ENCODE results near the gene ABCC4. TPM values are rescaled to one million over a fixed set of nuclear protein-coding genes. Genes with fewer than 3 reads are reported as not detected.

The ABCC4 gene
- polyA plus RNA-seq, 3 donors, result 16.5 to 21.8 (median 20.1) TPM

DNA sequence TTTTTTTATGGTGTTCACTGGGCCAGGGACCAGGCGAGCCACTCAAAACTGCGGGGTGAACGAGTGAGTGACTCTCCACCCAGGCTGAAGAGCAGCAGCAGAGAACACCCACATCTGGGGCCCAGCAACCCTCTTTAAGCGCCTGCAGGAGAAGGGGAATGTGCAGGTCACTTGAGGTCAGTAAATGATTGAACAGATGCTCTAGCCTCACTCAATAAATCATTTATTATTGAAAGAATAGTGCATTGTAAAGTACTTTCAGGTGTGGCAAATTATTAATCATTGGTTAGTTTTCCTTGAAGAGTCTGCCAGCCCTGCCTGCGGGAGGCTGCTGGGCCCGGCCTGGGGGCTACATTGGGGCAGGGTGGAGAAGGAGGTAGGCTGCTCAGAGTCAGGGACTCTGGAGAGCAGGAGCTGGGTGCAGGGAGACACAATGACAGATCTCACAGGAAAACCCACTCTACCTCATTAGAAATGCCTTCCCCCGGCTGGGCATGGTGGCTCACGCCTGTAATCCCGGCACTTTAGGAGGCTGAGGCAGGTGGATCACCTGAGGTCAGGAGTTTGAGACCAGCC lies 42.5 kb downstream of the ABCC4 start:
- no peak for DNase-seq

DNA sequence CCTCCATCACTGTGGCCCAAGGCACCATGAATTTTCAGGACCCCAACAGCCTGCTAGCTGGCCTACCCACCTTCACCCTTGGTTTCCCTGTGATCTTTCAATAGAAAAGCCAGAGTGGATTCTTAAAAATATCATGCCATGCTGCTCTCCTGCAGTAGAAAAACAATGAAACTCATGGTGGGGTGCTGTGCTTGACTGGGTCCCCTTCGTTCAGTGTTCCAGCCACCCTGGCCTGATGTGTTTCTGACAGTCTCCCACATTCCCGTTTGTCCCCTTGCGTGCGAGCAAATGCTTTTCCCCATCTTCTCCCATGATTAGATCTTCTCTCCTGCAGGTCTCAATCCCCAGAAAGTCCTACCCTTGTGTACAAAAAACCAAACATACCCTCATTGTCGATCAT lies 43.2 kb downstream of the ABCC4 start:
- no peak for DNase-seq

GRCh38 chr13:95256091-95256490 lies 45.2 kb downstream of the ABCC4 start:
- DNase-seq, result no peak

- DNase-seq, result no peak
Observed at GRCh38 chr13:95255072-95255732, 46.0 kb downstream of the ABCC4 start.

DNA sequence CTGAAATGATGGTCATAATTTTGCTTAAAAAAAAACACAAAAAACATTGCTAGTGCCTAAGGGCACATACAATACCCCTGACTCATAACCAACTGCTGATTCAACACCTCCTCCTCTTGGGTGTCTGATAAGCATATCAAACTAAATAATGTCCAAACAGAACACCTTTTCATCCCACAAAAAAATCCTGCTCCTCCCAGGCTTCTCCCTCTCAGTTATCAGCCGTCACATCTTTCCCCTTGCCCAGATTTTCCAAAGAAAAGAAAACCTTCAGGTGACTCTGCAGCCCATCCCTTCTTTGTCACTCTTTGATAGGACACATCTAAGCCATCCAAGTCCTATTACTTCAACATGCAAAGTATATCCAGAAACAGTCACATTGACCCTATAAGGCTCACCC lies 46.9 kb downstream of the ABCC4 start:
- no peak for DNase-seq

- no peak for DNase-seq
Observed at GRCh38 chr13:95253033-95253432, 48.2 kb downstream of the ABCC4 start.

- DNase-seq, result no peak
Observed at GRCh38 chr13:95251641-95252040, 49.6 kb downstream of the ABCC4 start.

DNA sequence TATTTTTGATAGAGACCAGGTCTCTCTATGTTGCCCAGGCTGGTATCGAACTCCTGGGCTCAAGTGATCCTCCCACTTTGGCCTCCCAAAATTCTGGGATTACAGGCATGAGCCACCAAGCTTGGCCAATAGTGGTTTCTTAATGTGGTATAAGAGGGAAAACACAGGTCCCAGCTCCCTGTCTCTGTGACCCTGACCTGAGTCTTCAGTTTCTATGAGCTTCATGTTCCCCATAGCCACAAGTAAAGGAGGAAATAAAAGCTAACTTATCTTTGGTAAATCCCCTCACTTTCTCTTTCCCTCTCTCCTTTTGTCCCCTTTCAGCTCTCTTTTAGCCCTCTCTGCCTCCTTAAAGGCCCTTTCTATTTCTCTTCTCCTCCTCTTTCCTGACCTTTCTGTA lies 50.3 kb downstream of the ABCC4 start:
- no peak for DNase-seq

DNA sequence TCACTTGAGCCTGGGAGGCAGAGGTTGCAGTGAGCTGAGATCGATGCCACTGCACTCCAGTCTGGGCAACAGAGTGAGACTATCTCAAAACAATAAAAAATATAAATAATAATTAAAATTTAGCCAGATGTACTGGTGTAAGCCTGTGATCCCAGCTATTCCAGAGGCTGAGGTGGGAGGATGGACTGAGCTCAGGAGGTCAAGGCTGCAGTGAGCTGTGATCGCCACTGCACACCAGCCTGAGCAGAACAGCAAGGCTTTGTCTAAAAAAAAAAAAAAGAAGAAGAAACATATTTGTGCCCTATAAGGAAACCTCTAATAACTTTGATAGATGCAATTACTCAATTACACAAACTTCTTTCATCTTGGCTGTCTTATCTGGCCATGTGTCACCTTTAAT lies 52.3 kb downstream of the ABCC4 start:
- no peak for DNase-seq

- no peak for DNase-seq
Observed at GRCh38 chr13:95247852-95248251, 53.4 kb downstream of the ABCC4 start.

DNA sequence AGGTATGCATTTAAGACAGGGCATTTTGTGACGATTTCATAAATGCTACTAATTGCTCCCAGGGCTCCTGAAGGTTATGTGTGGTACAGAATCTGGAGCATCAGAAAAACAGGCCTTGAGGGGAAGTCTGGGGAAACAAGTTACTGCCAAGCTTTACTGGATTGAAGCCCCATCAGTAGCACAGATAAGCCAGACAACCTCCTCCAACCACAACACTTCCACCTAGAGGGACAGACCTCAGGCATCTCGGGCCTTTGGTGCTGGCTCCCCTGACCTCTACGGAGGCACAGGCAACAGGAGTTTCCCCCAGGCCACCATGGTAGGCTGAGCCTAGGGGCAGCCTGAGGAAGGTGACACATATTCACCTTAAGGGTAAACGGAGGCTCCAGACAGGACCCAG lies 54.1 kb downstream of the ABCC4 start:
- no peak for DNase-seq

DNA sequence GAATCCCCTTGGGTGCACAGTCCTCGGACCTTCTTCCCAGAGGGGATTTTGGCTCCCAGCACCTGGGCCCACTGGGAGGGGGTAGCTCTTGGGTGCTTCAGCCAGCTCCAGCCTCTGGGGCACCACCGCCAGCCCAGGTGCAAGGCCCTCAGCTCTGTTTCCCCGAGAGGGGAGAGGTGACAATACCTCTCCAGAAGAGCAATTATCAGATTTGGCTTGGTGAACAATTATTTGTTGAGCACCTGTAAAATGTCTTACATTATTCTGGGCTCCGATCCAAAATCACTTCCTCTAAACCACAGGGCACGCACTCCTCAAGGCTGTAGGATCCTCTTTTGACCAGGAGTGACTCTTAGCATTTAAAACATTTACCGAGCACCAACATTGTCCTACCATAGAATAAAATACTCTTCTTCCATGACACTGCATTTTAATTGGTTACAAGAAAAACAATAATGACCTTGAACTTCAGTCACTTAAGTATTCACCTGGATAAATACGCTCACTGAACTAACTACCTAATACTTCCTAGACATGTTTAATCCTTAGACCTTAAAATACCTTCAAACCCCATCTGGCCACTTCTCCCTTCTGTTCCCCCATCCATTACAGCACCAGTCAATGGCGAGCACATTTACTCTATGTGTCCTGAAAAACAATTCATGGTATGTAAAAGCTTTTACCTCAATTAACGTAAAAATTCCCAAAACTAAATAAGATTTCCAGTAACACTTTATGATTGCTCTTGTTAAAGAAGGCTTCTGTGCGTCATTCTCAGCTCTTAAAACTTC lies 54.8 kb downstream of the ABCC4 start:
- DNase-seq, result no peak

GRCh38 chr13:95245071-95245470 lies 56.2 kb downstream of the ABCC4 start:
- no peak for DNase-seq

- DNase-seq, result no peak
Observed at GRCh38 chr13:95243207-95243606, 58.0 kb downstream of the ABCC4 start.

DNA sequence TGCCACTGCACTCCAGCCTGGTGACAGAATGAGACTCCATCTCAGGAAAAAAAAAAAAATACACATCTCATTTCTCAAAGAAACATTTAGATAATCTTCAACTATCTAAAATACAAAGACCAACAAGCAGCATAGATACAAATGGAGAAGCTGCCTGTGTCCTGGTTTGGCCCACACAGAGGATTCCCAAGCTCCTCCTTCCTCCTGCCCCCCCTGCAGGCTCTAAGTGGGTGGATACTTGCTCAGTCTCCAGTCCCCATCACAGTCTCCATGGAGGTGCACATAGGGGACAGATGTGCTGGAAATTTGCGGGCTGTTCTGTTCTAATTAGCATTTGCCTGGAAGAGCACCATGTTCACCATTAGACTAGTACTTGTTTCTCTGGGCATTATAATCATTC lies 59.9 kb downstream of the ABCC4 start:
- no peak for DNase-seq

GRCh38 chr13:95239283-95239682 lies 62.0 kb downstream of the ABCC4 start:
- DNase-seq, result no peak

DNA sequence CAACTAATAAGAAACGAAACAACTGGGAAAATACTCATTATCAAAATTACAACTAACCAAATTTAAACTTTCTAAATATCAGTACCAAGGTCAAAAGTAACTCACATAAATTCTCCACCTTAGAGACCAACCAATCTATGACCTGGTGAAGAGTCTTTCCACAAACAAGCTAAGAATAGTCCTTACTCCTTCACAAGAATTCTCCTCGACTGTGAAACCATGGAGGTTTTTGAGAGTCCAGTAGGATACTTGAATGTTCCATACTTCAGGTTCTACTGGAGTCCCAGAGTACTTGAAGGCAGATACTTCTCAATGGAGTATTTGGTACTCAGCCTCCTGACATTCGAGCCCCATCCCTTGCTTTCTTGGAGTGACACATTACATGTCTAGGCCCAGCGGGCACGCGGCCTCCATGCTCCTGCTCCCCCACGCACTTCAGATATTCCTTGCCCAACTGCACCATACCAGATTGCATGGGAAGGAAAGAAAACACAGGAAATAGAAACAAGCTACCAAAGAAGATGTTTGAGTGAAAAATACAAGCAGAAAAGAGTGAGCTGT lies 63.9 kb downstream of the ABCC4 start:
- DNase-seq, result no peak

- no peak for DNase-seq
Observed at GRCh38 chr13:95236774-95237173, 64.5 kb downstream of the ABCC4 start.

DNA sequence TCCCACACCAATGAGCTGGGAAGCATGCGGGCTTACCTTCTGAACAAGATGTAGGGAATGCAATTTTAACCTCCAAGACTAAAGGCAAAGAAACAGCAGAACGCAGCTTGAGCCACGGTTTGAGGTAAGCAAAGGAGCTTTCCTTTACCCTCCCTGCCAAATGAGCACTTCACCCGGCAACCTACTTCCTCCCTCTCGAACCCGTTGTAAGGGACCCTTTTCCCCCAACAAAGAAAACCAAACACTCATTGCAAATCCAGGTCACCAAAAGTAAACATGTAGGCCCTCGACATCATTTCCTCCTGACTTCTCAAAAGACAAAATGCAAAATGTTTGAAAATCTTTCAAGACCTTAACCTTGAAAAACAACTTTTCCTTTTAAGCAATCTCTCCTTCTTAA lies 65.3 kb downstream of the ABCC4 start:
- no peak for DNase-seq

DNA sequence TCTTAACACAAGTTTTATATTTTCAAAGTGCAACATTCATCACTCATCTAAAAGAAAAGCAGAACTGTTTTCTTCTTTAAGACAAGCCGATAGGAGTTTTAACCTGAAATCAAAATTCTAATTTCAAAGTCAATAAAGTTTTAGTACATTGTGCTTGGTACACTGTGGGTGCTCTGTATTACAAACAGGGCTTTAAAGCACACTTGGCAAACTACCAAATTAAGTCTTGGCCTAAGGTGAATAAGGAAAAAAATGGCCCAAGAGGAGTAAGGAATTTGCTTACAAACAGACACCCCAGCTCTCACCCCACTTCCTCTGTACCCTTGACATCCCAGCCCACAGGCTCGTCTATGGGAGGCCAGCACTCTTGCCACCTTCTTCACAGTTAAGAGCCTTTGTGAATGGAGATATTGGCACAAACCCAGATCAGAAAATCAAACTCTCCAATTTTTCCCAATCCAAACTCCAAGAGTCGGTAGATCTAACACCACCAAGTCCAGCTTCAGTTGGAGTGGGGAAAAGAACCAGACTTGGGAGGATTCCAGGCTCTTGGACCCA lies 66.0 kb downstream of the ABCC4 start:
- DNase-seq, result no peak

DNA sequence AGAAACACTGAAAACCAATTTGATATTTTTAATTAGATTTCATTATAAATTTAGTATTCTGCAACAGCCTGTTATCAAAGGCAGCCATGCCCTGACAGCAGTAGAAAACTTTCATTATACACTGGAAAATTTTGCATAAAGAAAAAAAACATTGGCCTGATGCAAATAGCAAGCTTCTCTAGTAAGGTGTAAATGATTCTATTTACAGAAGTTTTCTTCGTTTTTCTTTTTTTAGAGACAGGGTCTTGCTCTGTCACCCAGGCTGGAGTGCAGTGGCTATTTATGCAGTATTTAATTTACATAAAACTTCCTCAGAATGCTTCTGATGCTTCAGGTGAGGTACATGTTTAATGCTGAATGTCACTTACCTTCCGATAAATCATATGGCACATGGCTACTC lies 67.0 kb downstream of the ABCC4 start:
- no peak for DNase-seq

GRCh38 chr13:95233026-95233635 lies 68.1 kb downstream of the ABCC4 start:
- DNase-seq, result no peak
